ENCODE results near the gene TMF1. TPM values are rescaled to one million over a fixed set of nuclear protein-coding genes. Genes with fewer than 3 reads are reported as not detected.

Gene TMF1
- total RNA-seq, 4 donors from 2014 or later = 31.2 to 43.3 (median 36.3) TPM

GRCh38 chr3:68988740-68989139 is 63.4 kb downstream of the TMF1 start:
- H3K36me3 ChIP-seq = peaks cover 12 to 89% of the 10 kb centered on the region in 2 donors
- H3K27ac ChIP-seq = peak overlapping the region in 1 of 4 donors; percentile 46
- H3K27me3 ChIP-seq = no peaks in the 10 kb centered on the region
- ATAC-seq = no peak
- H3K9me3 ChIP-seq = no peaks in the 10 kb centered on the region
- TF ChIP-seq POLR2A (IDR thresholded peaks at IDR 0.05) (no peak), CTCF (IDR thresholded peaks at IDR 0.05) (no peak), EP300 (IDR thresholded peaks at IDR 0.05) (no peak), POLR2AphosphoS5 (IDR thresholded peaks at IDR 0.05) (peak; percentile 39)
- peaks cover 0 to 9% (median 0%) of the 10 kb centered on the region in 3 donors for H3K4me1 ChIP-seq
- WGBS, 2 donors (ENCODE audit: low coverage in 1 of 2) = 30 to 40% methylated on average over 4 of the region's 4 CpGs
- no peak overlapping the region for H3K4me3 ChIP-seq

GRCh38 chr3:68987322-68987721 is 64.8 kb downstream of the TMF1 start:
- TF ChIP-seq EP300 (IDR thresholded peaks at IDR 0.05) = no peak
- no peak for TF ChIP-seq CTCF (IDR thresholded peaks at IDR 0.05)
- TF ChIP-seq POLR2A (IDR thresholded peaks at IDR 0.05) = no peak
- no peak for TF ChIP-seq POLR2AphosphoS5 (IDR thresholded peaks at IDR 0.05)
- no peak for ATAC-seq
- H3K4me3 ChIP-seq = no peak overlapping the region
- H3K27me3 ChIP-seq = no peaks in the 10 kb centered on the region
- peaks cover 12 to 89% of the 10 kb centered on the region in 2 donors for H3K36me3 ChIP-seq
- no peak overlapping the region for H3K27ac ChIP-seq
- WGBS, 2 donors (ENCODE audit: low coverage in 1 of 2) = 78 to 91% methylated on average over 6 of the region's 6 CpGs
- peaks cover 0 to 9% (median 0%) of the 10 kb centered on the region in 3 donors for H3K4me1 ChIP-seq
- H3K9me3 ChIP-seq = no peaks in the 10 kb centered on the region

- H3K4me3 ChIP-seq = no peak overlapping the region
- H3K27me3 ChIP-seq = no peaks in the 10 kb centered on the region
- ATAC-seq = no peak
- WGBS, 2 donors (ENCODE audit: low coverage in 1 of 2) = 92 to 100% methylated on average over 4 to 6 of the region's 6 CpGs
- H3K9me3 ChIP-seq = no peaks in the 10 kb centered on the region
- TF ChIP-seq CTCF (IDR thresholded peaks at IDR 0.05) (no peak), POLR2A (IDR thresholded peaks at IDR 0.05) (no peak), EP300 (IDR thresholded peaks at IDR 0.05) (no peak), POLR2AphosphoS5 (IDR thresholded peaks at IDR 0.05) (no peak)
- peaks cover 12 to 89% of the 10 kb centered on the region in 2 donors for H3K36me3 ChIP-seq
- H3K4me1 ChIP-seq = peaks cover 0 to 9% (median 0%) of the 10 kb centered on the region in 3 donors
- no peak overlapping the region for H3K27ac ChIP-seq
These were observed 65.5 kb downstream of the TMF1 start for GRCh38 chr3:68986496-68987208.

- H3K4me3 ChIP-seq = no peak overlapping the region
- H3K27ac ChIP-seq = peak overlapping the region in 1 of 4 donors; percentile 29
- 54 to 60% methylated on average over 1 to 3 of the region's 3 CpGs for WGBS, 2 donors (ENCODE audit: low coverage in 1 of 2)
- no peaks in the 10 kb centered on the region for H3K9me3 ChIP-seq
- peaks cover 0 to 9% (median 0%) of the 10 kb centered on the region in 3 donors for H3K4me1 ChIP-seq
- no peaks in the 10 kb centered on the region for H3K27me3 ChIP-seq
- peaks cover 14 to 95% of the 10 kb centered on the region in 2 donors for H3K36me3 ChIP-seq
- no peak for TF ChIP-seq CTCF (IDR thresholded peaks at IDR 0.05)
- no peak for TF ChIP-seq POLR2AphosphoS5 (IDR thresholded peaks at IDR 0.05)
- TF ChIP-seq POLR2A (IDR thresholded peaks at IDR 0.05) = no peak
- no peak for TF ChIP-seq EP300 (IDR thresholded peaks at IDR 0.05)
- ATAC-seq = no peak
These were observed 66.9 kb downstream of the TMF1 start for GRCh38 chr3:68985146-68985790.
